AG04449 (cell line): ENCODE data around the gene ABCC9.

Experiments
- CTCF ChIA-PET: fragments of 350-600 bp; formaldehyde crosslinking; extraction: SDS; loops from one replicate; lab custom pipeline; 2021; ENCODE audit warnings: antibody characterized with exemption; lab: Yijun Ruan, JAX
- POLR2A ChIA-PET: fragments of 400-600, 350-600 bp; formaldehyde crosslinking; extraction: SDS; loops from one replicate; lab custom pipeline; 2020; ENCODE audit warnings: antibody characterized with exemption, inconsistent platforms; lab: Yijun Ruan, JAX
- DNase-seq: peaks from one replicate; pipeline ENCODE4 v3.0.0-alpha.2; 2010; ENCODE audit warnings: low read depth, low spot score
- H3K4me3 ChIP-seq: 2 replicates; pipeline ENCODE4 v1.5.1; 2011; ENCODE audit warnings: low read depth, mild to moderate bottlenecking, control low read depth, low read length
- CTCF ChIP-seq: IDR thresholded peaks from one replicate; pipeline ENCODE4 v1.5.1; 2011; ENCODE audit warnings: mild to moderate bottlenecking, moderate library complexity, low read length, control low read depth, inconsistent platforms; ENCODE audit not compliant: insufficient read depth; ENCODE audit errors: missing control alignments

The ABCC9 gene

GRCh38 chr12:21971344-21971743 lies 30.1 kb upstream of the ABCC9 start:
- ChIA-PET POLR2A (no interaction called here), CTCF (no interaction called here)
- H3K4me3 ChIP-seq, result no peak overlapping the region
- no peak for DNase-seq
- no peak for TF ChIP-seq CTCF

- no peak for TF ChIP-seq CTCF
- H3K4me3 ChIP-seq, result no peak overlapping the region
- ChIA-PET CTCF (no interaction called here), POLR2A (no interaction called here)
- no peak for DNase-seq
Observed at GRCh38 chr12:21962821-21963220, 21.6 kb upstream of the ABCC9 start.

GRCh38 chr12:21962236-21962635 lies 21.0 kb upstream of the ABCC9 start:
- DNase-seq, result no peak
- ChIA-PET POLR2A (no interaction called here), CTCF (no interaction called here)
- TF ChIP-seq CTCF, result no peak
- H3K4me3 ChIP-seq, result no peak overlapping the region

- POLR2A ChIA-PET, result no interaction called here
- no peak for DNase-seq
- CTCF ChIA-PET, result no interaction called here
- no peak overlapping the region for H3K4me3 ChIP-seq
- no peak for TF ChIP-seq CTCF
Observed at GRCh38 chr12:21950649-21951048, 9.4 kb upstream of the ABCC9 start.

GRCh38 chr12:21949036-21949435 lies 7.8 kb upstream of the ABCC9 start:
- ChIA-PET POLR2A (no interaction called here), CTCF (no interaction called here)
- no peak for TF ChIP-seq CTCF
- H3K4me3 ChIP-seq, result no peak overlapping the region
- DNase-seq, result no peak

- TF ChIP-seq CTCF, result no peak
- DNase-seq, result no peak
- CTCF ChIA-PET, result no interaction called here
- POLR2A ChIA-PET, result no interaction called here
- H3K4me3 ChIP-seq, result no peak overlapping the region
Observed at GRCh38 chr12:21946983-21947382, 5.8 kb upstream of the ABCC9 start.
